A673 (cell line): Measurements from ENCODE around the gene P2RY4. TPM values are rescaled to one million over a fixed set of nuclear protein-coding genes. Genes with fewer than 3 reads are reported as not detected.

Experiments
- Bru-seq: library from RNA; stranded (reverse); fragments of 400-500 nt; gene quantifications from one replicate; lab custom pipeline; 2021; lab: Mats Ljungman, UMichigan
- BruChase-seq, 2 experiments: library from RNA; stranded (reverse); fragments of 400-500 nt; gene quantifications; one replicate each; lab custom pipeline; 2021; lab: Mats Ljungman, UMichigan
- BruUV-seq: library from RNA; stranded (reverse); fragments of 400-500 nt; replicated peaks from 2 replicates; lab custom pipeline; 2021; lab: Mats Ljungman, UMichigan
- CTCF ChIA-PET: fragments of 300-600 bp; sonication (Branson Sonifier 250); formaldehyde crosslinking; loops from one replicate; lab custom pipeline; 2022; ENCODE audit warnings: antibody characterized with exemption; lab: Charles Lee
- POLR2A ChIA-PET: fragments of 300-600 bp; sonication (Branson Sonifier 250); formaldehyde crosslinking; loops from one replicate; lab custom pipeline; 2022; ENCODE audit warnings: antibody characterized with exemption; ENCODE audit not compliant: low non-redundant PET; lab: Charles Lee
- DNase-seq: peaks from one replicate; pipeline ENCODE4 v3.0.0-alpha.2; 2015; ENCODE audit warnings: low spot score
- H3K27ac ChIP-seq: fragments of 200-600 bp; sonication (generic); 2 replicates; pipeline ENCODE4 v1.5.1; 2016; ENCODE audit warnings: mixed run types, low read depth, mild to moderate bottlenecking, mixed read lengths, antibody characterized with exemption, low read length; ENCODE audit not compliant: poor library complexity, severe bottlenecking
- H3K27me3 ChIP-seq: fragments of 200-600 bp; sonication (generic); replicated peaks from 2 replicates; pipeline ENCODE4 v1.6.1; 2017; ENCODE audit warnings: mixed run types, low read depth, mild to moderate bottlenecking, mixed read lengths, antibody characterized with exemption, low read length; ENCODE audit not compliant: insufficient read depth, poor library complexity
- H3K36me3 ChIP-seq: fragments of 200-600 bp; sonication (generic); 2 replicates; pipeline ENCODE4 v1.6.1; 2016; ENCODE audit warnings: mixed run types, mild to moderate bottlenecking, mixed read lengths, antibody characterized with exemption, low read length; ENCODE audit not compliant: insufficient read depth, poor library complexity, severe bottlenecking
- H3K4me1 ChIP-seq: fragments of 200-600 bp; sonication (generic); 2 replicates; pipeline ENCODE4 v1.6.1; 2017; ENCODE audit warnings: mixed run types, mild to moderate bottlenecking, mixed read lengths, antibody characterized with exemption, low read length; ENCODE audit not compliant: insufficient read depth, poor library complexity, severe bottlenecking
- H3K4me3 ChIP-seq: fragments of 200-600 bp; sonication (generic); 2 replicates; pipeline ENCODE4 v1.5.1; 2016; ENCODE audit warnings: low read depth, mixed run types, mild to moderate bottlenecking, mixed read lengths, low read length; ENCODE audit not compliant: poor library complexity, severe bottlenecking
- H3K9me3 ChIP-seq: fragments of 200-600 bp; sonication (generic); 2 replicates; pipeline ENCODE4 v1.6.1; 2016; ENCODE audit warnings: mixed run types, low read depth, mild to moderate bottlenecking, mixed read lengths, antibody characterized with exemption, low read length; ENCODE audit not compliant: poor library complexity, severe bottlenecking
- EZH2 ChIP-seq: fragments of 200-600 bp; sonication (generic); IDR thresholded peaks from 2 replicates; pipeline ENCODE4 v1.6.1; 2017; ENCODE audit warnings: borderline replicate concordance, low read depth, mild to moderate bottlenecking, mixed read lengths, antibody characterized with exemption, low read length; ENCODE audit not compliant: poor library complexity, severe bottlenecking
- intact Hi-C: fragments of 100-400 bp; cut with micrococcal nuclease; formaldehyde crosslinking; loops from one replicate; pipeline ENCODE4 v1.10.0; 2022; ENCODE audit not compliant: unreplicated experiment
- long read RNA-seq: library from polyadenylated mRNA; stranded (forward); transcript quantifications from one replicate; pipeline ENCODE4 v2.0.0, GENCODE V29; 2022
- total RNA-seq: library from RNA; stranded (reverse); gene quantifications from 2 replicates; pipeline ENCODE4 v1.2.3, GENCODE V29; 2021
- TF ChIP-seq, protein P1 (sequence below): fragments of 300-800, 200-600 bp; sonication (generic); conservative IDR thresholded peaks from 2 replicates; pipeline ENCODE4 v1.5.1; 2017; ENCODE audit warnings: low read depth, mild to moderate bottlenecking, antibody characterized with exemption, low read length, moderate library complexity, mixed read lengths

The P2RY4 gene
- 0.26 TPM in 1 of 2 replicates, not detected in the other for total RNA-seq
- not detected for Bru-seq, nascent RNA
- BruChase-seq, experiment 1, labeled RNA remaining after a 2-hour chase = percentile 33 among the genes with signal in this experiment
- percentile 33 among the genes with signal in this experiment for BruChase-seq, experiment 2, labeled RNA remaining after a 6-hour chase
- long read RNA-seq = 0 reads

- no peak for TF ChIP-seq EZH2
- TF ChIP-seq, protein P1, sequence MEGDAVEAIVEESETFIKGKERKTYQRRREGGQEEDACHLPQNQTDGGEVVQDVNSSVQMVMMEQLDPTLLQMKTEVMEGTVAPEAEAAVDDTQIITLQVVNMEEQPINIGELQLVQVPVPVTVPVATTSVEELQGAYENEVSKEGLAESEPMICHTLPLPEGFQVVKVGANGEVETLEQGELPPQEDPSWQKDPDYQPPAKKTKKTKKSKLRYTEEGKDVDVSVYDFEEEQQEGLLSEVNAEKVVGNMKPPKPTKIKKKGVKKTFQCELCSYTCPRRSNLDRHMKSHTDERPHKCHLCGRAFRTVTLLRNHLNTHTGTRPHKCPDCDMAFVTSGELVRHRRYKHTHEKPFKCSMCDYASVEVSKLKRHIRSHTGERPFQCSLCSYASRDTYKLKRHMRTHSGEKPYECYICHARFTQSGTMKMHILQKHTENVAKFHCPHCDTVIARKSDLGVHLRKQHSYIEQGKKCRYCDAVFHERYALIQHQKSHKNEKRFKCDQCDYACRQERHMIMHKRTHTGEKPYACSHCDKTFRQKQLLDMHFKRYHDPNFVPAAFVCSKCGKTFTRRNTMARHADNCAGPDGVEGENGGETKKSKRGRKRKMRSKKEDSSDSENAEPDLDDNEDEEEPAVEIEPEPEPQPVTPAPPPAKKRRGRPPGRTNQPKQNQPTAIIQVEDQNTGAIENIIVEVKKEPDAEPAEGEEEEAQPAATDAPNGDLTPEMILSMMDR = no peak
These were observed at the start of gene P2RY4 for GRCh38 chrX:70260104-70260503. P2RY4 (minus strand) TSS chrX:70260204; CDS start chrX:70259624, 580 bp downstream.

GRCh38 chrX:70301716-70302115, 41.7 kb upstream of the P2RY4 start:
- DNase-seq = no peak
- CTCF ChIA-PET = no interaction called here

More at GRCh38 chrX:70260104-70260503, at the start of gene P2RY4:
- POLR2A ChIA-PET = no interaction called here
- intact Hi-C loops = no loop called here
- no TSS peak for BruUV-seq
- Histone ChIP-seq H3K27me3 (no peaks in the 10 kb centered on the region), H3K36me3 (no peaks in the 10 kb centered on the region), H3K4me1 (no peaks in the 10 kb centered on the region), H3K27ac (no peak within 1 kb of the TSS), H3K9me3 (no peaks in the 10 kb centered on the region), H3K4me3 (no peak within 1 kb of the TSS)
- DNase-seq = no peak
- CTCF ChIA-PET = no interaction called here

DNA sequence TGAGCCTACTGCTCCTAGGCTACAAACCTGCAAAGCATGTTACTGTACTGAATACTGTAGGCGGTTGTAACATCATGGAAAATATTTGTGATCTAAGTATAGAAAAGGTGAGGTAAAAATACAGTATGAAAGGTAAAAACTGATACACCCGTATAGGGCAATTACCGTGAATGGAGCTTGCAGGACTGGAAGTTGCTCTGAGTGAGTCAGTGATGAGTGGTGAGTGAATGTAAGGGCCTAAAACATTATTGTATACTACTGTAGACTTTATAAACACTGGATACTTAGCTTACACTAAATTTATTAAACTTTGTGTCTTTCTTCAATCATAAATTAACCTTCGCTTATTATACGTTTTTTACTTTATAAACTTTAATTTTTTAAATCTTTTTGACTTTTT, 33.6 kb upstream of the P2RY4 start:
- peaks cover 5% of the 10 kb centered on the region for H3K36me3 ChIP-seq

More at GRCh38 chrX:70301716-70302115, 41.7 kb upstream of the P2RY4 start:
- Histone ChIP-seq H3K36me3 (peaks cover 59% of the 10 kb centered on the region), H3K4me3 (no peak overlapping the region), H3K4me1 (no peaks in the 10 kb centered on the region), H3K27me3 (no peaks in the 10 kb centered on the region), H3K9me3 (no peaks in the 10 kb centered on the region), H3K27ac (no peak overlapping the region)
- TF ChIP-seq, protein P1 = no peak
- TF ChIP-seq EZH2 = no peak
- intact Hi-C loops = no loop called here
- no TSS peak for BruUV-seq
- POLR2A ChIA-PET = no interaction called here

GRCh38 chrX:70292788-70293187, 32.8 kb upstream of the P2RY4 start:
- peak overlapping the region; percentile 59 for H3K4me3 ChIP-seq
- H3K9me3 ChIP-seq = no peaks in the 10 kb centered on the region
- ChIA-PET CTCF (no interaction called here), POLR2A (no interaction called here)
- no peak overlapping the region for H3K27ac ChIP-seq
- no peaks in the 10 kb centered on the region for H3K27me3 ChIP-seq
- H3K4me1 ChIP-seq = peaks cover 2% of the 10 kb centered on the region
- TF ChIP-seq, protein P1 = no peak
- TF ChIP-seq EZH2 = no peak
- H3K36me3 ChIP-seq = peaks cover 4% of the 10 kb centered on the region
- no peak for DNase-seq
- BruUV-seq = no TSS peak
- intact Hi-C loops = no loop called here

More for the DNA sequence above, 33.6 kb upstream of the P2RY4 start:
- DNase-seq = no peak
- no peak for TF ChIP-seq EZH2
- POLR2A ChIA-PET = no interaction called here
- Histone ChIP-seq H3K4me1 (peaks cover 2% of the 10 kb centered on the region), H3K9me3 (no peaks in the 10 kb centered on the region), H3K27me3 (no peaks in the 10 kb centered on the region), H3K4me3 (no peak overlapping the region), H3K27ac (no peak overlapping the region)
- intact Hi-C loops = no loop called here
- no TSS peak for BruUV-seq
- CTCF ChIA-PET = no interaction called here
